ENCODE results near the gene OCA2.
"Not testable (repeated sequence)": the region's sequence is repeated elsewhere in the genome, so short reads cannot be mapped to it uniquely, and the experiment has no call there.

The OCA2 gene

DNA sequence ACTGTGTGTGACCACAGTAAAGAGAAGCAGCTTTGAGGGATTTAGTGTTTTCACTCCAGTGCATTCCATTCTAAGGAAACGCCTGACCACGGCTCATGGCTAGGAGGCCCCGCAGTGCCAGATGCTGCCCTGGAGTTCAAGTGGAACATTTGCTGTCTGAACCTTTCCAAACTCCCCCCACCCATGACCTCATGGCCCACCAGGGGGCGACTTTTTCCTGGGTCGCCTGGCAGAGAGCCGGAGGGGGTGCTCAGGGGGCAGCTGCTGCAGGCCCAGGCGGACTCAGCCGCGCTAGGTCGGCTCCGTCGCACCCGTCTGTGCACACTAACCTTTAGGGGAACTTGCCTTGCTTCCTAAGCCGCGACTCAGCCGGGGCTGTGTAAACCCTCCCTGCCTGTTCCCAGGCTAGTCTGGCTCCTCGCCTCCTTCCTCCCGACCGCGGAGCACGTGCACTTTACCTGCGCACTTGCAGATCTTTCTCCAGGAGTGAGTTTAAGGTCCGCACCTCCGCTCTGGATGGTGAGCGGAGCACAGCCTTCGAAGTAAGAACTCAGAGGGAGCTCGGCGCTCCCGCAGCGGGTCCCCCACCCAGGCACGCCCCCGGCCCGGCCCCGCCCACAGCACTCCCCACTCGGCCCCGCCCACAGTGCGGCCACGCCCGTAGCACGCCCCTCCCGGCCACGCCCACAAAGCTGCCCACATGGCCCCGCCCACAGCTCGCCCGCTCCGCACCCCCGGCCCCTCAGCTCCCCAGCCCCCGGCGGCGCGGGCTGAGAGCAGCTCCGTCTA is at the start of gene OCA2:
Gene OCA2, minus strand, starts transcription at position 550 of the 789 bp plus-strand sequence. CDS start 17,441 bp downstream, outside the sequence.
- no peak for DNase-seq (ENCODE audit: low spot score)
- TF ChIP-seq, protein P1, sequence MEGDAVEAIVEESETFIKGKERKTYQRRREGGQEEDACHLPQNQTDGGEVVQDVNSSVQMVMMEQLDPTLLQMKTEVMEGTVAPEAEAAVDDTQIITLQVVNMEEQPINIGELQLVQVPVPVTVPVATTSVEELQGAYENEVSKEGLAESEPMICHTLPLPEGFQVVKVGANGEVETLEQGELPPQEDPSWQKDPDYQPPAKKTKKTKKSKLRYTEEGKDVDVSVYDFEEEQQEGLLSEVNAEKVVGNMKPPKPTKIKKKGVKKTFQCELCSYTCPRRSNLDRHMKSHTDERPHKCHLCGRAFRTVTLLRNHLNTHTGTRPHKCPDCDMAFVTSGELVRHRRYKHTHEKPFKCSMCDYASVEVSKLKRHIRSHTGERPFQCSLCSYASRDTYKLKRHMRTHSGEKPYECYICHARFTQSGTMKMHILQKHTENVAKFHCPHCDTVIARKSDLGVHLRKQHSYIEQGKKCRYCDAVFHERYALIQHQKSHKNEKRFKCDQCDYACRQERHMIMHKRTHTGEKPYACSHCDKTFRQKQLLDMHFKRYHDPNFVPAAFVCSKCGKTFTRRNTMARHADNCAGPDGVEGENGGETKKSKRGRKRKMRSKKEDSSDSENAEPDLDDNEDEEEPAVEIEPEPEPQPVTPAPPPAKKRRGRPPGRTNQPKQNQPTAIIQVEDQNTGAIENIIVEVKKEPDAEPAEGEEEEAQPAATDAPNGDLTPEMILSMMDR (IDR thresholded peaks at IDR 0.05; ENCODE audit: extremely low read depth, missing control alignments) = no peak

DNA sequence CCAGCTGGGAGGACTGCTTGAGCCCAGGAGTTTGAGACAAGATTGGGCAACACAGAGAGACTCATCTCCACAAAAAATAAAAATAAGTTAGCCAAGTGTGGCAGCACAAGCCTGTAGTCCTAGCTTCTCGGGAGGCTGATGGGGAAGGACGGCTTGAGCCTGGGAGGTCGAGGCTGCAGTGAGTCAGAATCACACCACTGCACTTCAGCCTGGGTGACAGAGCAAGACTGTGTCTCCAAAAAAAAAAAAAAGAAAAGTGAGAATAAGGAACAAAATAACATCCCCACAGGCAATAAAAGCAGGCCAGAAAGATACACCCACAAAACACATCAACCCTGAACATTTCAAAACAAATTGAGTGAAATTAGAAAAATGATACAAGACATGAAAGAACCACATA is 48.7 kb upstream of the OCA2 start:
- no peak for DNase-seq (ENCODE audit: low spot score)
- TF ChIP-seq, protein P1 (IDR thresholded peaks at IDR 0.05; ENCODE audit: extremely low read depth, missing control alignments) = no peak

DNA sequence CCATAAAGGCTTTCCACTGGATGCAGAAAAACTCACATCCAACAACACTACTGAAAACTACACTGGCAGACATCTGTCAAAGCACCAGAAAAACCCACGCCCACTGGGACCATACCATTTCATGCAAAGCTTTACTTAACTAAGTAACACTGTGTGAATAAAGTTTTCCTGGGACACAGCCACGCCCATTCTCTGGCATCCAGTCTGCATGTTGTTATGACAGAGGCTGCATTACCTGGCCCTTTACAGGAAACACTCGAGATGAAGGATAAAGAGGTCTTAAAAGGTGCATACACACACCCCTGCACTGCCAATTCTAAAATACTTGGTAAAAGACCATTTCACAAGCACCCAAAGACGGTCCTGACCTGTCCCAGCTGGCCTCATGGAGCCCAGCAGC is 46.3 kb upstream of the OCA2 start:
- not testable (repeated sequence) for DNase-seq (ENCODE audit: low spot score)

DNA sequence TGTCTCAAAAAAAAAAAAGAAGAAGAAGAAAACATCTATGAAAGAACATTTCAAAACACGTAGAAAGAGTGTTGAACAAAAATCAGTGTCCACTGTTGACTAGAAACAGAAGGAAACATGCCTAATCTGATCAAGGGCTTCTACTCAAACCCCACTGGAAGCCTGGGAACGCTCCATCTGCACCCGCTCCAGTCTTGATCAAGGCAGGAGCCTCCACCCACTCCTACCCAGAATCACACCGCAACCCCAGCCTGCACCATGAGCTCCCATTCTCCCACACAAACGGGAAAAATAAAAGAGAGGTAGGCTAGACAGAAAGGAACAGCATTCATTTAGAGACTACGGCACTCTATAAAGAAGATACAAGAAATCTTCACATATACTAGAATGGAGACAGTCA is 40.9 kb upstream of the OCA2 start:
- TF ChIP-seq, protein P1 (IDR thresholded peaks at IDR 0.05; ENCODE audit: extremely low read depth, missing control alignments) = no peak
- no peak for DNase-seq (ENCODE audit: low spot score)

DNA sequence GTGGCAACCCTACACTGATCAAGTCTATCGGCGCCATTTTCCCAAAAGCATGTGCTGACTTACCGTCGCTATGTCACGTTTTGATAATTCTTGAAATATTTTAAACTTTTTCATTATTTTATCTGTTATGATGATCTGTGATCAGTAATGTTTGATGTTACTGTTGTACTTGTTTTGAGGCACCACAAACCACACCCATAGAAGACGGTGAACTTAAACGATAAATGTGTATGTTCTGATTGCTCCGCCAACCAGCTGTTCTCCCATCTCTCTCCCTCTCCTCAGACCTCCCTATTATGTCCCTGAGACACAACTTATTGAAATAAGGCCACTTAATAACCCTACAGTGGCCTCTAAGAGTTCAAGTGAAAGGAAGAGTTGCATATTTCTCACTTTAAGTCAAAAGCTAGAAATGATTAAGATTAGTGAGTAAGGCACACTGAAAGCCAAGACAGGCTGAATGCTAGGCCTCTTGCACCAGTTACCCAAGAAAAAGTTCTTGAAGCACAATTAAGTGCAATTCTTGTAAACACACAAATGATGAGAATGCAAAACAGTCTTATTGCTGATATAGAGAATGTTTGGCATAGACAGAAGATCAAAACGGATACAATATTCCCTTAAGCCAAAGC is 38.4 kb upstream of the OCA2 start:
- DNase-seq (ENCODE audit: low spot score) = not testable (repeated sequence)

DNA sequence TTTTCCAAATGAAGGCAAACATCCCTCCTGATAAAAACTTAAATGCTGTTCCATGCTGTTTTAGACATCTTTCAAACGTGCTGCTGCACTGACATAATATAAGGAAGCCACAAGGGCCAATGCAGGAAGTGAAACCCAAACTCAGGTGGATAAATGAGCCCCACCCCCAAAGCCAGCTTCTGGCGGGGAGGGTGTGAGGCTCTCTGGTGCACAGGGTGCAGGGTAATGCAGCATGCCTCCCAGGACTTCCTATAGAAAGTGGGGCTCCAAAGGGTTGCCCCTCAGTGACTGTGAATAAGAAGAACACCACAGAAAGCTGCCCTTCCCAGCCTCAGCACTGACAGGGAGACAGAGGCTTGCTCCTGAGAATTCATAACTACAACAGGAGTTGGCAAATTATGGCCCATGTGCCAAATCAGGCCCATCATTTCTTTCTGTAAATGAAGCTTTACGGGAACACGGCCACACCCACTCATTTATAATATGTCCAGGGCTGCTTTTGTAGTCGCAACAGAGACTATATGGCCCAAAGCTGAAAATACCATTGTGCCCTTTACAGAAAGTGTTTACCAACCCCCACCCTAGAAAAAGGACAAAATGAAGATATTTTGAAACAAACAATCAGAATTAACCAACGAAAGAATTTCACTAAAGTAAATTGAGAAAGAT is 37.3 kb upstream of the OCA2 start:
- not testable (repeated sequence) for DNase-seq (ENCODE audit: low spot score)

DNA sequence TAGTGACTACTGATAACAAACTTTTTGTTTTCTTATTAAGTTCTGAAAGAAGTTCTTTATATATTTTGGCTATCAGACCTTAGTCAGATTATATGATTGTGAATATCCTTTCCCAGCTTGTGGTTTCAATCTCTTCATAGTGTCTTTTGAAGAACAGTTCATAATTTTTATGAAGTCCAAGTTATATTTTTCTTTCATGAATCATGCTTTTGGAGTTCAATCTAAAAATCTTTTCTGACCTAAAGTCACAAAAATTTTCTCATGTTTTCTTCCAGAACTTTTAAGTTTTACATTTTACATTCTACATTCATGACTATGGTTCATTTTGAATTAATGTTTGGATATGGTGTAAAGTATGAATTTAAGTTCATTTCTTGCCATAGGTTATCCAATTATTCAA is 34.2 kb upstream of the OCA2 start:
- DNase-seq (ENCODE audit: low spot score) = no peak
- TF ChIP-seq, protein P1 (IDR thresholded peaks at IDR 0.05; ENCODE audit: extremely low read depth, missing control alignments) = no peak

DNA sequence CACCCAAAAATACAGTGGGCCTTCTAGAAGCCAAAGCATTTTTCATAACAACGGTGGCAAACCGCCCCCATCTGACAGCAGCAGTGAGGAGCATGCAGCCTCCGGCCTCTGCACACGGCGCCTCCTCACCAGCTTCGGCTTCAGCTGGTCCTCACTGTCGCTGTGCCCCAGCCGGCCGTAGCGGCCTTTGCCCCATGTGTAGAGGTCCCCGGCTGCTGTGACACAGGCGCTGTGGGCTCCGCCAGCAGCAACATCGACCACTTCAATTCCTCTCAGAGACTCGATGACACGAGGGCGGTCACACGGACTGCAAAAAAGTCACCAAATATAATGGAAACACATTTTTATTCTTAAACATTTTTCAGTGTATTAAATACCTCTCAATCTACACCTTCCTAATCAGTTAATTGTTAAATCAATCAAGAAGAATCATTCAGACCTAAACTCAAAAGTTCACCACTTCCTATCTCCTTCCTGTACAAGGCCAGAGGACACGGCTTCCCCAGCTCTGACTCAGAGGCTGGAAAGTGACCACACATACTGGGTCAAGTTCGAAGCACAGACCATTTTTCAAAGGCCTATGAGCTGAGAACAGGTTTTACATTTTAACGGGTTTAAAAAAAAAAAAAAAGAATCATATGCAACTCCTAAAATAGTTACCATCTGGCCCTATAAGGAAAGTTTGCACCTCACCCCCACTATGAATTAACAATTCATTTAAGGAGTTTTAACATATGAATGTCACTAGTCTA is 33.6 kb upstream of the OCA2 start:
- TF ChIP-seq, protein P1 (IDR thresholded peaks at IDR 0.05; ENCODE audit: extremely low read depth, missing control alignments) = no peak
- DNase-seq (ENCODE audit: low spot score) = no peak

Measured in GM20000 (cell line).